H1 (cell line): ENCODE measurements around the gene EXTL1. TPM values are rescaled to one million over a fixed set of nuclear protein-coding genes. Genes with fewer than 3 reads are reported as not detected.

Experiments used
- CTCF ChIA-PET: fragments of 300-600 bp; sonication (Branson Sonifier 250); formaldehyde crosslinking; loops from one replicate; lab custom pipeline; 2021; ENCODE audit not compliant: partially characterized antibody; lab: Charles Lee
- POLR2A ChIA-PET: fragments of 300-600 bp; sonication (Branson Sonifier 250); formaldehyde crosslinking; loops from one replicate; lab custom pipeline; 2021; ENCODE audit warnings: inconsistent platforms; ENCODE audit not compliant: partially characterized antibody; lab: Charles Lee
- DNase-seq, 2 experiments: peaks; one replicate each; pipeline versions ENCODE4 v3.0.0 to v3.0.0-alpha.2; 2010 to 2022; ENCODE audit warnings: low spot score in 2 of 2, low read depth in 1 of 2, mixed read lengths in 1 of 2
- FAIRE-seq: peaks from 2 replicates; lab custom pipeline; 2011; peaks lifted over from hg19 to GRCh38; lab: Jason Lieb, UNC
- H2AFZ ChIP-seq: 2 replicates; pipeline ENCODE4 v1.8.1; 2012; ENCODE audit warnings: low read length, inconsistent platforms
- H2AK5ac ChIP-seq: 2 replicates; pipeline ENCODE4 v1.6.1; 2013; ENCODE audit warnings: low read depth, low read length
- H2BK120ac ChIP-seq: replicated peaks from 2 replicates; pipeline ENCODE3; 2013; ENCODE audit warnings: low read depth, low read length, inconsistent platforms
- H2BK12ac ChIP-seq: 2 replicates; pipeline ENCODE4 v1.6.1; 2013; ENCODE audit warnings: low read depth, low read length
- H2BK15ac ChIP-seq: 2 replicates; pipeline ENCODE4 v1.6.1; 2013; ENCODE audit warnings: low read length
- H2BK20ac ChIP-seq: 2 replicates; pipeline ENCODE4 v1.6.1; 2013; ENCODE audit warnings: low read length
- H2BK5ac ChIP-seq: 2 replicates; pipeline ENCODE4 v1.6.1; 2013; ENCODE audit warnings: low read depth, low read length
- H3K14ac ChIP-seq: 2 replicates; pipeline ENCODE4 v1.6.1; 2013; ENCODE audit warnings: inconsistent platforms; ENCODE audit not compliant: insufficient read length
- H3K18ac ChIP-seq: 2 replicates; pipeline ENCODE4 v1.6.1; 2013; ENCODE audit warnings: low read length; ENCODE audit errors: extremely low read depth
- H3K23ac ChIP-seq: 2 replicates; pipeline ENCODE4 v1.6.1; 2013; ENCODE audit warnings: inconsistent platforms; ENCODE audit not compliant: insufficient read length
- H3K23me2 ChIP-seq: 2 replicates; pipeline ENCODE4 v1.6.1; 2013; ENCODE audit warnings: low read depth, low read length
- H3K27ac ChIP-seq: 2 replicates; pipeline ENCODE4 v1.6.1; 2011; ENCODE audit warnings: low read depth, low read length, inconsistent platforms
- H3K27me3 ChIP-seq, 4 experiments: replicated peaks in 1 of 4; 1 replicate in 1 of 4; 2 replicates in 3 of 4; pipeline versions ENCODE4 v1.6.1 to v1.8.1; 2011 to 2013; ENCODE audit warnings: low read length in 3 of 4, mild to moderate bottlenecking in 3 of 4, inconsistent platforms in 2 of 4, mixed read lengths in 2 of 4, moderate library complexity in 1 of 4; ENCODE audit not compliant: control insufficient read depth in 3 of 4, insufficient read depth in 3 of 4; ENCODE audit errors: extremely low read depth in 1 of 4
- H3K36me3 ChIP-seq, 4 experiments: 2 replicates each; pipeline versions ENCODE4 v1.6.1 to v1.8.1; 2011 to 2013; ENCODE audit warnings: mild to moderate bottlenecking in 4 of 4, low read length in 3 of 4, moderate library complexity in 2 of 4, control low read depth in 1 of 4, inconsistent platforms in 1 of 4; ENCODE audit not compliant: insufficient read depth in 4 of 4, control insufficient read depth in 2 of 4
- H3K4ac ChIP-seq: replicated peaks from 2 replicates; pipeline ENCODE3; 2013; ENCODE audit warnings: low read length, low read depth, mixed read lengths, inconsistent platforms; ENCODE audit not compliant: insufficient read length
- H3K4me1 ChIP-seq, 4 experiments: replicated peaks in 1 of 4; 1 replicate in 1 of 4; 2 replicates in 3 of 4; pipeline versions ENCODE4 v1.6.1 to v1.8.1; 2011 to 2013; ENCODE audit warnings: low read length in 3 of 4, inconsistent platforms in 2 of 4, mixed read lengths in 1 of 4; ENCODE audit not compliant: insufficient read depth in 4 of 4, control insufficient read depth in 3 of 4
- H3K4me2 ChIP-seq, 2 experiments: 2 replicates each; pipeline versions ENCODE4 v1.6.1 to v1.8.1; 2011 to 2013; ENCODE audit warnings: low read depth in 2 of 2, low read length in 2 of 2, control low read depth in 1 of 2, inconsistent platforms in 1 of 2, mild to moderate bottlenecking in 1 of 2; ENCODE audit not compliant: insufficient read depth in 1 of 2
- H3K4me3 ChIP-seq, 4 experiments: fragments of 200-600, 300-600 bp in 1 of 4; sonication (generic), shearing (Covaris generic), sonication (Bioruptor Twin) in 1 of 4; 2 replicates each; pipeline versions ENCODE4 v1.5.1 to v1.8.1; 2011 to 2016; ENCODE audit warnings: low read length in 4 of 4, low read depth in 3 of 4, control low read depth in 2 of 4, inconsistent platforms in 2 of 4, mild to moderate bottlenecking in 2 of 4, mixed read lengths in 1 of 4, moderate library complexity in 1 of 4; ENCODE audit not compliant: insufficient read depth in 2 of 4; ENCODE audit errors: extremely low read depth in 1 of 4
- H3K56ac ChIP-seq: replicated peaks from 2 replicates; pipeline ENCODE3; 2013; ENCODE audit warnings: low read depth, mild to moderate bottlenecking, mixed read lengths, low read length, inconsistent platforms; ENCODE audit not compliant: insufficient read length
- H3K79me1 ChIP-seq: 2 replicates; pipeline ENCODE4 v1.6.1; 2013; ENCODE audit warnings: low read depth, low read length, control low read depth
- H3K79me2 ChIP-seq, 2 experiments: 2 replicates each; pipeline versions ENCODE4 v1.6.1 to v1.8.1; 2012 to 2013; ENCODE audit warnings: low read length in 2 of 2, mild to moderate bottlenecking in 2 of 2, inconsistent platforms in 1 of 2; ENCODE audit not compliant: insufficient read depth in 2 of 2, control insufficient read depth in 1 of 2
- H3K9ac ChIP-seq, 4 experiments: replicated peaks in 1 of 4; 1 replicate in 1 of 4; 2 replicates in 3 of 4; pipeline versions ENCODE4 v1.6.1 to v1.8.1; 2011 to 2013; ENCODE audit warnings: low read depth in 3 of 4, low read length in 3 of 4, control low read depth in 2 of 4, mild to moderate bottlenecking in 2 of 4, moderate library complexity in 2 of 4, inconsistent platforms in 1 of 4; ENCODE audit errors: extremely low read depth in 1 of 4
- H3K9me3 ChIP-seq, 2 experiments: 2 replicates each; pipeline versions ENCODE4 v1.6.1 to v1.8.1; 2012 to 2013; ENCODE audit warnings: mild to moderate bottlenecking in 2 of 2, moderate library complexity in 2 of 2, control low read depth in 1 of 2, inconsistent platforms in 1 of 2, low read depth in 1 of 2, low read length in 1 of 2, mixed read lengths in 1 of 2; ENCODE audit not compliant: insufficient read depth in 2 of 2
- H4K20me1 ChIP-seq, 2 experiments: replicated peaks in 1 of 2; 2 replicates each; pipeline versions ENCODE3 to v1.8.1; 2011 to 2013; ENCODE audit warnings: inconsistent platforms in 2 of 2, low read length in 2 of 2, mild to moderate bottlenecking in 1 of 2; ENCODE audit not compliant: insufficient read depth in 2 of 2, control insufficient read depth in 1 of 2
- H4K5ac ChIP-seq: 2 replicates; pipeline ENCODE4 v1.6.1; 2013; ENCODE audit warnings: low read length, low read depth, mixed read lengths, inconsistent platforms; ENCODE audit not compliant: insufficient read length
- H4K8ac ChIP-seq: 2 replicates; pipeline ENCODE4 v1.8.0; 2013; ENCODE audit warnings: mild to moderate bottlenecking, moderate library complexity, low read length, inconsistent platforms; ENCODE audit not compliant: insufficient read depth; ENCODE audit errors: extremely low read depth
- H4K91ac ChIP-seq: replicated peaks from 2 replicates; pipeline ENCODE3; 2013; ENCODE audit warnings: low read length, mixed read lengths, inconsistent platforms; ENCODE audit not compliant: insufficient read length
- JUN ChIP-seq: IDR thresholded peaks from 2 replicates; pipeline ENCODE4 v1.6.1; 2011; ENCODE audit warnings: low read depth, mild to moderate bottlenecking, improper control_type of control experiment, low read length
- KDM1A ChIP-seq: fragments of 200-600, 300-600 bp; sonication (generic); IDR thresholded peaks from 2 replicates; pipeline ENCODE4 v1.7.1; 2016; ENCODE audit warnings: mild to moderate bottlenecking, low read length, borderline replicate concordance
- POLR2AphosphoS5 ChIP-seq: IDR thresholded peaks from 2 replicates; pipeline ENCODE4 v1.6.1; 2011; ENCODE audit warnings: low read depth, low read length
- SIRT6 ChIP-seq: IDR thresholded peaks from one replicate; pipeline ENCODE4 v1.7.1; 2012; ENCODE audit warnings: low read length, inconsistent platforms
- SUZ12 ChIP-seq: fragments of 200-600 bp; sonication (generic); IDR thresholded peaks from 2 replicates; pipeline ENCODE4 v1.6.1; 2012; ENCODE audit warnings: mild to moderate bottlenecking, inconsistent platforms, low read length, moderate library complexity, mixed read lengths
- TAF7 ChIP-seq: optimal IDR thresholded peaks from 2 replicates; pipeline ENCODE3; 2011; ENCODE audit warnings: low read depth, mild to moderate bottlenecking, inconsistent platforms, low read length, moderate library complexity, borderline replicate concordance
- YY1 ChIP-seq: IDR thresholded peaks from 2 replicates; pipeline ENCODE4 v1.6.1; 2011; ENCODE audit warnings: low read depth, mild to moderate bottlenecking, low read length
- WGBS, 2 experiments: shearing (Covaris generic) in 1 of 2; methylation state at CpG; one replicate each; pipeline versions ENCODE4 v1.1.6 to v1.1.7; 2013 to 2015; ENCODE audit warnings: low lambda C conversion rate in 2 of 2, mixed read lengths in 2 of 2, inconsistent platforms in 1 of 2, low coverage in 1 of 2, missing lambda C conversion rate in 1 of 2; ENCODE audit not compliant: insufficient replicate concordance in 2 of 2, insufficient coverage in 1 of 2, insufficient read length in 1 of 2; ENCODE audit errors: extremely low coverage in 1 of 2, missing lambda C conversion rate in 1 of 2; 5-methylcytosine and 5-hydroxymethylcytosine counted together
- polyA plus RNA-seq, 7 experiments: library from polyadenylated mRNA; depleted of rRNA in 3 of 7; stranded (reverse) in 5 of 7; unstranded in 2 of 7; fragments of >200 nt in 5 of 7; fragments of 200-250 nt in 2 of 7; gene quantifications; 1 replicate in 5 of 7; 2 replicates in 1 of 7; 4 replicates in 1 of 7; pipeline versions ENCODE4 v1.2.1 to v1.2.3, GENCODE V29; 2011 to 2013; ENCODE audit warnings: missing spikeins in 2 of 7, mixed read lengths in 2 of 7
- total RNA-seq: library from RNA; stranded (reverse); fragmentation: NEBNext Ultra II Directional; extraction: Animal tissue kit (Norgen Biotek cat#: 25700); gene quantifications from 2 replicates; pipeline ENCODE4 v1.2.1, GENCODE V29; 2021
- TF ChIP-seq, protein P1 (sequence below): IDR thresholded peaks from 2 replicates; pipeline ENCODE4 v1.6.1; 2012; ENCODE audit warnings: inconsistent platforms

EXTL1 gene
- total and polyA plus RNA-seq, 2 of the 8 experiments (the other 6 are each of a cell fraction or from before 2014, with no cell fraction given), result 0.89 to 1.2 TPM

DNA sequence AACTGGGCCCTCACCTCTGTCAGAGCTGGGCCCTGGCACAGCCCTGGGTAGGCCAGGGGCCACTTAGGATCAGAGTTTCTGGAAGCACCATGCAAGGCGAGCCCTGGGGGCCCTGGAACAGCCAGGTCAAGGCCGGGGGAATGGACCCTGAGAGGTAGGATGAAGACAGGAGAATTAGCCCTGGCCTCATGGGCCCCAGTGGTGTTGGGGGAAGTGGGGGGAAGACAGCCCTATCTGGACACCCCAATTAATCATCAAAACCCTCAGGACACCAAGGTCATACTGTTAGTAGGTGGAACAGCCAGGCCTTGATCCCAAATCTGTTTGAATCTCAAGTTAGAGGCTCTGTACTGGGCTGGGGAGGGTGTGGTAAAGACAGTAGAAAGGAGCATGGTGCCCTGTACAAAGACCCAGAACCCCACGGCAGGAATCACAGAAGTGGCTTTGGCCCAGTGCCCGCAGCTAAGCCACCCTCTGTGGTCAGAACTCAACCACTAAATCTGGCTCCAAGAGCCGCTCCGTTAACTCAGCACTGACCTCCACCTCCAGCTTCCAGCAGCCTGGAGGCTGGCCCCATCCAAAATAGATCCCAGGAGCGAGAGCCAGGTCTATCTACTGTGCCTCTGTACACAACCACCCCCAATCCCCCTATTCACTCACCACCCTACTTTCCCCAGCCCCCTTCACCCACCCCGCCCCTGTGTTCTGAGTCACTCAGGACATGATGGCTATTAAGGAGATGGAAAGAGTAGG, 59.9 kb downstream of the EXTL1 start:
- no peak overlapping the region for H2BK20ac ChIP-seq
- DNase-seq, result no peak
- H3K4me1 ChIP-seq, result peaks cover 0 to 9% (median 6%) of the 10 kb centered on the region in 4 experiments; a peak in 4 of 7 replicates
- H2BK5ac ChIP-seq, result no peak overlapping the region
- H3K4me2 ChIP-seq, result no peak overlapping the region
- H3K36me3 ChIP-seq, result no peaks in the 10 kb centered on the region
- no peak overlapping the region for H4K5ac ChIP-seq
- ChIA-PET CTCF (no interaction called here), POLR2A (no interaction called here)
- no peak overlapping the region for H3K4me3 ChIP-seq
- no peak overlapping the region for H2BK120ac ChIP-seq
- no peak overlapping the region for H2AK5ac ChIP-seq
- no peak overlapping the region for H4K91ac ChIP-seq
- no peaks in the 10 kb centered on the region for H3K23me2 ChIP-seq
- H3K9ac ChIP-seq, result no peak overlapping the region
- H3K9me3 ChIP-seq, result no peaks in the 10 kb centered on the region
- no peak overlapping the region for H3K27ac ChIP-seq
- no peak overlapping the region for H3K14ac ChIP-seq
- H4K8ac ChIP-seq, result 0 out of 2 replicates have a peak overlapping the region, but pooled peaks have one; percentile 17
- H3K56ac ChIP-seq, result no peak overlapping the region
- H3K4ac ChIP-seq, result no peak overlapping the region
- no peak for FAIRE-seq
- no peaks in the 10 kb centered on the region for H3K79me1 ChIP-seq
- no peaks in the 10 kb centered on the region for H4K20me1 ChIP-seq
- H2AFZ ChIP-seq, result 0 out of 2 replicates have a peak overlapping the region, but pooled peaks have one; percentile 0
- H3K23ac ChIP-seq, result no peak overlapping the region
- H3K27me3 ChIP-seq, result no peaks in the 10 kb centered on the region; a peak in 1 of 7 replicates
- no peak overlapping the region for H3K18ac ChIP-seq
- no peaks in the 10 kb centered on the region for H3K79me2 ChIP-seq
- no peak overlapping the region for H2BK15ac ChIP-seq
- WGBS, 2 experiments, result 88% methylated on average over 8 of the region's 8 CpGs; no CpG with 5 or more reads in 1 of the 2 experiments
- no peak overlapping the region for H2BK12ac ChIP-seq
- TF ChIP-seq TAF7, result no peak
- TF ChIP-seq YY1, result no peak
- TF ChIP-seq JUN, result no peak
- TF ChIP-seq SIRT6, result no peak
- TF ChIP-seq KDM1A, result no peak
- no peak for TF ChIP-seq SUZ12
- TF ChIP-seq, protein P1, sequence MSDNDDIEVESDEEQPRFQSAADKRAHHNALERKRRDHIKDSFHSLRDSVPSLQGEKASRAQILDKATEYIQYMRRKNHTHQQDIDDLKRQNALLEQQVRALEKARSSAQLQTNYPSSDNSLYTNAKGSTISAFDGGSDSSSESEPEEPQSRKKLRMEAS, result no peak
- TF ChIP-seq POLR2AphosphoS5, result no peak
